Stimulated activated CD8-positive, alpha-beta memory T cell treated with anti-CD3 and anti-CD28 coated beads, Interleukin-2, amount 100 ng/mL, for 1 hour (primary cell): ENCODE data around the gene ADGRL3.

ENCODE experiments used
- DNase-seq, 2 donors: peaks; one replicate each; pipeline ENCODE4 v3.0.0-alpha.2; 2020; ENCODE audit warnings: low read depth in 2 of 2

ADGRL3 gene

DNA sequence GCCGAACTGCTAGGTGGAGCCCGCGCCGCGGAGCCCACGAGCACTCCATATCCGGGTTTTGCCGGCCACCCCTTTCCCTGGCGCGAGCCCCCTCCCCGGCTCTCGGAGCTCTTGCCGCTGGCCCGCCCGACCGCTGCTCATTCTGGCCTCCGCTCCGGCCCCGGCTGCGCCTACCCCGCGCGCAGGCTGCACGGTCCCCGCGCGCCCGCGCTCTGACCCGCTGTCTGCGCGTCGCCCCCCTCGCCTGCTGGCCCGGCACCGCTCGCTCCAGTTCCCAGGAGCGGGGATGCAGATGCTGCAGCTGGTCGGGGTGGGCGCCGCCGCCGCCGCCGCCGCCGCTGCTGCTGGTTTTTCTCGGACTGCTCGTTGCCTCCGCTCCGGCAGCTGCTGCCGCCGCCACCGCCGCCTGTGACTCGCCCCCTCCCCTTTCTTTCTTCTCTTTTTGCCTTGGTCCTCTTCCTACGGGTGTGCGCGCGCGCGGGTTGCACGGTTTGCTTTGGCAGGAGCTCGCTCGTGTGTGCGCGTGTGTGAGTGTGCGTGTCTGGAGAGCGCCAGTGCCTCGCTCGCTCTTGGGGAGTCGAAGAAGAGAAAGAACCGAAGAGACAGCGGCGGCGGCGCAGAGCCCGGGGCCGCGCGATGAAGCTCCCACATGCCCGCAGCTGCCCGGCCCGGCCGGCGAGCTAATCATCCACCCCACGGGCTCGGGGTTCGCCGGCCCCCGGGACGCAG lies at the start of gene ADGRL3:
Gene ADGRL3, plus strand, starts transcription at position 140 of the 729 bp plus-strand sequence.
- no peak for DNase-seq

DNA sequence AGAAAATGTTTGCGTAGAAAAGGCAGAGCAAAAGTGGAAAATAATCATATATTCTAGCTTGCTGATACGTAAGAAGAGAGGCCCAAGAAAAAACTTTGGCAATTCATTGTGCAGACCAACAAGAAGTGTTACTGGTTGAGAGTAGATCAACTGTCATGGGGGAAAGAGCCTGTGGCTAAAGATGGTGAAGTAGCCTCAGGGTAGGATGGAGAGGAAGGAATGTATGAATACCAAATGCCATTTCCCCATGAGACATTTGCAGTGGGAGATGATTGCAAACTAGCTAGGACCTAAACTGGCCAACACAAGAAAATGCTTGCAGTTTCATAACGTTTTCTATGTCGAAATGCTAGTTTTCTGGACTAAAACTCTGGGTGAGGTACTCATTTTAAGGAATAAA lies 47.7 kb upstream of the ADGRL3 start:
- DNase-seq = no peak

DNA sequence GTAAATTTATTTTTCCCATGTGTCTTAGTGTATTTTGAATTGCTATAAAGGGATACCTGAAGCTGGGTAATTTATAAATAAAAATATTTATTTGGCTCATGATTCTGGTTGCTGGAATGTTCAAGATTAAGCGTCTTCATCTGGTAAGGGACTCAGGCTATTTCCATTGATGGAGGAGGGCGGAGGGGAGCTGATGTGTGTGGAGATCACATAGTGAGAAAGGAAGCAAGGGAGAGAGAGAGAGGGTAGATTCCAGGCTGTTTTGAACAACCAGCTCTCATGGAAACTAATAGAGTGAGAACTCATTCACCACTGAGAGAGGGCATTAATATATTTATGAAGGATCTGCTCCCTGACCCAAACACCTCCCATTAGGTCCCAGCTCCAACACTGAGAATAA lies 39.6 kb upstream of the ADGRL3 start:
- no peak for DNase-seq

DNA sequence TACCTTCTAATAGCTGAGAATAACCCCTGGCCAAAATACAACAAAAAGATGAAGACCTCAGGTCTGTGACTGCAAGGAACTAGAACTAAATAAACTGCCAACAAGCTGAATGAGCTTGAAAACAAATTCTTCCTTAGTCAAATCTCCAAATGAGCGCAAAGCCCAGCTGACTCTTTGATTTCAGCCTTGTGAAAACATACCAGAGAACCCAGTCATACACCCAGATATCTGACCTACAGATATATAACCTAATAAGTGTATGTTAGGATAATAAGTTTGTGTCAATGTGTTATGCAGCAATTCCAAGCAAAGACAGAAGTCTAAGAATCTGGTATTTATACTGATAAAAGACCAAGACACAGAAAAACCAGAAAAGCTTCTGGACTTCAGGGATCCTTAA lies 38.0 kb upstream of the ADGRL3 start:
- no peak for DNase-seq

DNA sequence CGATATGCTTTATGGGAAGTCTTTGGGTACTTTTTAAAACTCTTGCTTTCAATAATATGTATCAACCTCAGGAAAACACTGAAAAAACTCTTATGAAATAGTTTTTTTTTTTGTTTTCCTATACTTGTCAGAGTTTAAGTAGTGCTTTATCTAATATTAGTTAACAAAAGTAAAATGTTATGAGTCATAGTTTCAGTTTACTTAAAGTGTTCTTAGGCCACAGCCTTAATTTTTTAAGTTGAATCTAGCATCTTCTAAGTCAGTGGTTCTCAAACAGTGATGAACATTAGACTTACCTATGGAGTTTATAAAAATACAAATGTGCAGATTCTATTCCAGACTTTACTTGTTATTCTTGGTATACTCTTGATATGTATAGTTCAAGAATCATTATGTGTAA lies 26.3 kb upstream of the ADGRL3 start:
- DNase-seq = no peak

GRCh38 chr4:61175495-61175894 lies 24.6 kb upstream of the ADGRL3 start:
- no peak for DNase-seq

DNA sequence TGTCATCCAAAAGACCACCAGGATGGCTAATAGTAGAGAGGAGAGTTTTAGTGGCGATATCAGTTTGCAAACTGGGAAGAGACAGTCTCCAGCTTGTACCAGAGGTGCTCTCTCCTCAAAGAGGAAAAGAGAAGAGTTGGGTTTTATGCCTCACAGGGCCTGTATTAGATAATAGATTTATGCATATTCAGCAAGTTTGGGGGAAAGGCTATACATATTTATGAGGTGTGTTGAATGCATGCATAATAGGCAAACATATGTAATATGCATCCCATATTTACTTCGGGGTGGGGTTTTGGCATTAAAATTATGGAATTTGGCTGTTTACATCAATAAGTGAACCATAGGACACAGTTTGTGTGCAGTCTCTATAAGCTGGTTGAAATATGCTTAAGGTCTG lies 22.8 kb upstream of the ADGRL3 start:
- DNase-seq = no peak

- no peak for DNase-seq
Observed at GRCh38 chr4:61180405-61180804, 19.7 kb upstream of the ADGRL3 start.

GRCh38 chr4:61182915-61183314 lies 17.2 kb upstream of the ADGRL3 start:
- no peak for DNase-seq

- DNase-seq = no peak
Observed at GRCh38 chr4:61185288-61185687, 14.8 kb upstream of the ADGRL3 start.

DNA sequence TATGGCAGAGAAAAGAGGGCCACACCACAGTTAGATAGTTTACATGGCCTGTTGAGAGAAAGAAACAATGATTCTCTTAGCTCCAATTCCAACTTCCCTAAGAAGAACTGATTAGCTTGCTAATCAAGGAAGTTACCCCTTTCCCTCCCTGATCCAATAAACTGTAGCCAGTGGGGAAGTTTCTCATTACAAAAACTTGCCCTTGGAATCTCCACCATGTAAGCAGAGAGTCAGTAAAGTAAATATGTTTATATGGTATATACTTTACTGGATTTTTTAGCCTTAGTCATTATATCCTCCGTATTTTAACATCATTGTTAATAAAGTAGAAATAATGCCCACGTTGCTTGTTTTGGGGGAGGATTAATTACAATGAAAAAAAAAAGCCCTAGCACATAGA lies 7.7 kb upstream of the ADGRL3 start:
- DNase-seq = no peak

- DNase-seq = no peak
Observed at GRCh38 chr4:61193863-61194262, 6.3 kb upstream of the ADGRL3 start.

- no peak for DNase-seq
Observed at GRCh38 chr4:61194571-61194970, 5.6 kb upstream of the ADGRL3 start.

DNA sequence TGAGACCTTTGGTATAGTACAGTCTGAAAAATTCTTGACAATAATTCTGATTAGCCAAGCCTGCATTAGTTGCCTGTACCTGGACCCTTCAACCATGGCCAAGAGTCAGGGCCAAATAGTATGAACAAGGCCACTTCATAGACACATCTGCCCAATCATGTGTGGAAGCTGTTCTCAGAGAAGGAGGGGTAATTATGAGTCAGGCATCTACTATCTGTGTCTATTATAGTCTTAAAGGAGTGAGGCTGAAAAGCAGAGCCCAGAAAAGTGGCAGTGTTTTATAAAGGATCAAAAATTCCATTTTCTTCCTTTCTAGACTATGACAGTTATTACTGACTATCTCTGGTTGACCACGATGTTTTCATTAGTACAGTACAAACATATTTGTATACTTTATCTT lies 5.0 kb upstream of the ADGRL3 start:
- no peak for DNase-seq

DNA sequence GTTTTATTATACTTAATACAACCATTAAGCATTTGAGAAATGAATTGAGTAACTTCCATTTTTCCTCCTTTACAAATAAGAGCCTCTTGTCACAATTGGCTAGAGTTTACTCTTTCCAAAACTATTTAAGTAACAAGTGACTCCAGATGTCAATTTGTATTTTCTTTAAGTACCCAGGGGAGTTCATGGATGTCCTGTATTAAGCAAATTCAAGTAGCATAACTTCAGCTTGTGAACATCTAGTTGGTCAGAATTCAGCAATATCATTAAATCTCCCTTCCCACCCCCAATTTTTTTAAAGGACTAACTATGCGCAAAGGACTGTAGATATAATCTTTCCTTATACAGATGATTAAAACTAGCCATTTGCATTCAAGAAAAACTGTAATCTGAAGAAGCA lies 1.4 kb upstream of the ADGRL3 start:
- no peak for DNase-seq

DNA sequence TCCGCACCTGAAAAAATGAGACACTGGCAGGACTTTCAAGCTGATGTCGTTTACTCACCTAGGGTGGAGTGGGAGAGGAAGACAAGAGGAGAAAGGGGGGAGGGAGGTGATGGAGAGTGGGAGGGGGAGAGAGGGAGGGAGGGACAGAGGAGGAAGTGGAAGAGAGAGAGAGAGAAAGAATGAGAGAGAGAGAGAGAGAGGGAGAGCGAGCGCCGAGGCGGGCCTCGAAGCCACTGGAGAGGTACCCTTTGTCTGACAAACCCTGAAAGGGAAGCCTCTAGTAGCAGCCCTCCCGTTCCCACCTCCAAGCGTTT lies 296 bp upstream of the ADGRL3 start:
- DNase-seq = no peak

- no peak for DNase-seq
Observed at GRCh38 chr4:61200916-61201526, 895 bp downstream of the ADGRL3 start.

- no peak for DNase-seq
Observed at GRCh38 chr4:61201561-61201960, 1.4 kb downstream of the ADGRL3 start.

GRCh38 chr4:61201961-61202637 lies 2.0 kb downstream of the ADGRL3 start:
- no peak for DNase-seq

GRCh38 chr4:61202638-61203435 lies 2.7 kb downstream of the ADGRL3 start:
- no peak for DNase-seq

GRCh38 chr4:61203436-61203790 lies 3.3 kb downstream of the ADGRL3 start:
- no peak for DNase-seq

- DNase-seq = no peak
Observed at GRCh38 chr4:61204353-61205060, 4.4 kb downstream of the ADGRL3 start.
